Stimulated activated naive CD4-positive, alpha-beta T cell treated with Interleukin-2 at 50 U/mL for 16 hours (primary cell): Measurements from ENCODE around the gene AP1B1.
"Not testable (repeated sequence)": the region's sequence is repeated elsewhere in the genome, so short reads cannot be mapped to it uniquely, and the experiment has no call there.

Experiments
- DNase-seq: peaks from one replicate; lab custom pipeline; 2025; lab: John Stamatoyannopoulos, UW

AP1B1 gene

DNA sequence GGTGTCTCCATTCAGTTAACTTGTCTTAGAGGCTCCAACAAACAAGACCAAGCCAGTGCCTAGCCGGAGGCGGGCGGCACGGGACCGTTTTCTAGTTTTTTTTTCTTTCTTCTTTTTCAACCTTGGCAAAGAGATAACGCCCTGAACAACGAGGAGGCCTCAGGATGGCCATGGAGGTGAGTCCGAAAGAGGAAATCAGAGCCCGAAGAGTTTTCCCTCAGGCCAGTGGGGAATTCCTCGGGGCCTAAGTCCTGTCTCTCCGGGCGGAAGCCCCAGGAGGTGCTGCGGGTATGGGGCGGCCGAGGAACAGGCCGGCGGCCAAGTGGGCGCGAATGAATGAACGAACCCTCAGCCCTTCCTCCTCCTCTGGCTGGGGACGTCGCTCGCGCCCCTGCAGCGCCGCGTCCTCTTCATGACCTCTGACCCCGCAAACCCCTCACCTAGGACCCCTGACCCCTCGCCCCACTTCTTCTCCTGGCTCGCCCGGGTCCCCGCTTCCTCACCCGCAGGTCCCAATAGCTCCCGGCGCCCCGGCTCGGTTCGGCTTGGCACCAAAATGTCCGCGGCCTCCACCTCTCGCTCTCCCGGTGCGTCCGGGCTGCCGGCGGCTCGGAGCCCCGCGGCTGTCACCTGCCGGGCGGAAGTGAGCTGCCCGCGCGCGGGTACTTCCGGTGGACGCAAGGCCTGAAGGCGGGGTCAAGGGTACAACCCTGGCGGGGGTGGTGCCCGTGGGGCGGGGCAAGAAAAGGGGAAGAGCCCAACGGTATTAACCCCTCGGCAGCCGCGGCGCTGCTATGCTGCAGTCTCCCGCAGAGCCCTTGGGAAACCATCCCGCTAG lies at the start of gene AP1B1:
Gene AP1B1, minus strand, starts transcription at position 650 of the 838 bp plus-strand sequence. CDS start 21,327 bp downstream, outside the sequence.
- peak; percentile 92 for DNase-seq

GRCh38 chr22:29435236-29436136 lies 47.1 kb upstream of the AP1B1 start:
- DNase-seq, result no peak

GRCh38 chr22:29434288-29434687 lies 45.9 kb upstream of the AP1B1 start:
- DNase-seq, result no peak

DNA sequence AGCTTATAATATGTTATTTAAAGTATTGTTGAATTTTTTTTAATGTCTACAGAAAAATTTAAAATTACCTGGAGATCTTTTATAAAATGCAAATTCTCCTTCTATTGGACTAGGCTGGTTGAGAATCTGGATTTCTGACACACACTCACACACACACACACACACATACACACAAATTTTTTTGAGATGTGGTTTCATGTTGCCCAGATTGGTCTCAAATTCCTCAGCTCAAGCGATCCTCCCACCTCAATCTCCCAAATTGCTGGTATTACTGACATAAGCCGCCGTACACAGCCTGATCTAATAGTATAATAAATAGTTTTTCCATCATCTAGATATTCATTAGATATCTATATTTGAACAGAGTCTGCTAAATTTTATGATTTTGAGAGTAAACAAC lies 45.5 kb upstream of the AP1B1 start:
- no peak for DNase-seq

- DNase-seq, result no peak
Measured at GRCh38 chr22:29431986-29432385, 43.6 kb upstream of the AP1B1 start.

DNA sequence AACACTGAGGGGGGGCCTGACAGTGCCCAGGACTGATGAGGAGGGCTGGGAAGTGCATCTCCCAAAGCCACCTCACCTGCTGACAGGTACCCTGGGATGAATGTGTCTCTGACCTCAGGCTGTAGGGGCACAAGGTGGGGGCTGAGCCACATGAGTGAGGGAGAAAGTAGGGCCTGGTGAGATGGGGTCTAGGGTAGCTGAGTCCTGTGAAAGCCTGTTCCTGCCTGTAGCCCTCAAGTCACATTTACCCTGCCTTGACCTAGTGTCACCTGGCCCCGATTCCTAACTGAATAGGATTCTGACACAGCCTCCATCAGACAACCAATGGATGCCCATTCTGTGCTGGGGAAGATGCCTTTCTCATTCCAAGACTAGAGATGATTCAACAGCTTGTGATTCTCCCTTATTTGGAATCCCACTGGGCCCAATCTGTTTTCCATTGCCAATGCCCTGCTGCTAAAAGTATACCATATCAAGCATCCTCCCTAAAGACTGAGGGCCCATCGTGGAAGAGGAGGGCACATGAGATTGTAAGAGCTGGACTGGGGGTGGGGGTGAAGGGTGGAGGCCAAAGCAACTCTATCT lies 38.9 kb upstream of the AP1B1 start:
- DNase-seq, result no peak

- no peak for DNase-seq
Measured at GRCh38 chr22:29426476-29426875, 38.1 kb upstream of the AP1B1 start.

GRCh38 chr22:29418704-29419103 lies 30.3 kb upstream of the AP1B1 start:
- not testable (repeated sequence) for DNase-seq

- DNase-seq, result peak; percentile 52
Measured at GRCh38 chr22:29414951-29415591, 26.7 kb upstream of the AP1B1 start.

- DNase-seq, result not testable (repeated sequence)
Measured at GRCh38 chr22:29412772-29413171, 24.4 kb upstream of the AP1B1 start.

GRCh38 chr22:29411569-29412211 lies 23.3 kb upstream of the AP1B1 start:
- DNase-seq, result not testable (repeated sequence)

- DNase-seq, result no peak
Measured at GRCh38 chr22:29408940-29409339, 20.6 kb upstream of the AP1B1 start.

DNA sequence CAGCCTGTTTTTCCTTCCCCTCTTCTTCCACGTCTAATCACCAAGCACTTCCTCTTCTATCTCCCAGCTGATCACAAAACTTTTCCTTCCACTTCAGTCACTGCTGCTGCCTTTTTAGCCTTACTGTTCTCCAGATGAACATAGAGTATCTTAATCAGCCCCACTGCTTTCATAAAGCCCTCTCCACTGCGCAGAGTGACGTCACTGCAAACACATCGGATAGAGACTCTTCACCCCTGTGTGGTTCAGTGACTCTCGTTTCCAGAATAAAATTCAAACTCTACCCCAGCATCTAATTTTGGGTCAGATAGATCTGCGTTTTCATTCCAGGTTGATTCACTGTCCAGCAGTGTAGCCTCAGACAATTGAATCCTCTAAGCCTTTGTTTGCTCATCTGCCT lies 13.2 kb upstream of the AP1B1 start:
- DNase-seq, result not testable (repeated sequence)

- no peak for DNase-seq
Measured at GRCh38 chr22:29400576-29400975, 12.2 kb upstream of the AP1B1 start.

DNA sequence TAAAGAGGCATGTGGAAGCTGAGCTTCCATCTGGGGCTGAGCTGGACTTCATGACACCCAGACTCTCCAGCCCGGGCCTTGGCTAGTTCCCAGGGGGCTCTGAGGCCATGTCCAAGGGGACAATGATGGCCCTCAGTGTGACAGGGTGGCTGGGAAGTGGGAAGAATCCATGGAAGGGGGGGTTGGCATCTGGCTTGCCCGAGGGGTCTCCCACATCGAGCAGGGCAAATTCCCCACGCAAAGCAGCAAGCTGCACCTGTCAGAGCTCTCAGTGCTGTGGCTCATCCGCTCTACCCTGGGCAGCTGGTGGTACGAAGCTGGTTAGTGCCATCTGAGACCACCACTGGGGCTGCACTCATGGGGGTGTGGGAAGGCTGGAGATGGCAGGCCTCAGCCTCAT lies 9.4 kb upstream of the AP1B1 start:
- DNase-seq, result no peak

DNA sequence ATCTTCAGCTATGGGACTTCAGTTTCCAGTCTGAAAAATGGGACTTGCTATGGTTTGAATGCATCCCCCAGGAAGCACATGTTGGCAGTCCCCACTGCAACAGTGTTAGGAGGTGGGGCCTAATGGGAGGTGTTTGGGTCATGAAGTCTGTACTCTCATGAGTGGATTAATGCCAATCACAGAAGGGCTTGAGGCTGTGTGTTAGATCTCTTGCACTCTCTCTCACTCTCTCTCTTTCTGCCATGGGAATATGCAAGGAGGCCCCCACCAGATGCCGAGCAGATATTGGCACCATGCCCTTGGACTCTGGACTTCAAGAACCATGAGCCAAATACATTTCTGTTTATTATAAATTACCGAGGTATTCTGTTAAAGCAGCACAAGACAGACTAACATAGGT lies 7.8 kb upstream of the AP1B1 start:
- no peak for DNase-seq

- peak; percentile 32 for DNase-seq
Measured at GRCh38 chr22:29394931-29395581, 6.7 kb upstream of the AP1B1 start.

- DNase-seq, result no peak
Measured at GRCh38 chr22:29393019-29393608, 4.7 kb upstream of the AP1B1 start.

DNA sequence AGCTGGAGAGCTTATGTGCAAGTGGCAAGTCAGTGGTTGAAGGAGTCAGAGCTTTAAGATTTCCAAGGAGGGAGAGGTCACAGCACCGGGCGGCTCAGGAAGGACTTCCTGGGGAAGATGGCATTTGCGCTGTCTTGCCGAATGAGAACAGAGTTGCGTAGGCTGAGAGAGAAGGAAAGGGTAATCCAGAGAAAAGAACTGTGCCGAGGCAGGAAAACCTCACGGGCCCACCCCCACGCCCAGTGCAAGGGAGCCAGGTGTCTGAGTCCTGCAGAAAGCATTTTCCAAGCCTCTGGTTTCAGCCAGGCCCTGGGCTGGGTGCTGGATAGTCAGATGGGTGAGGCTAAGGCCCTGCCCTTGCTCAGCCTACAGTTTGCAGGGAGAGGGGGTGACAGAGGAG lies 3.2 kb upstream of the AP1B1 start:
- DNase-seq, result no peak

GRCh38 chr22:29390270-29390669 lies 1.9 kb upstream of the AP1B1 start:
- DNase-seq, result no peak

DNA sequence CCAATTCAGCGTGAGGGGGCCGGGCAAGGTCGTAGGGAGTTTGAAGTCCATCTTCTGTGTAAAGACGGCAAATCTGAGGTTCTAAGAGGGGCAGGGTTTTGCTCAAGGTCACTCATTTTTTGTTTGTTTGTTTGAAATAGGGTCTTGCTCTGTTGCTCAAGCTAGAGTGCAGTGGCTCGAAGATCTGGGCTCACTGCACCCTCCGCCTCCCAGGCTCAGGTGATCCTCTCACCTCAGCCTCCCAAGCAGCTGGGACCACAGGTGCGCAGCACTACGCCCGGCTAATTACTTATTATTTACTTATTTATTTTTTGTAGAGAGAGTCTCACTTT lies 355 bp upstream of the AP1B1 start:
- DNase-seq, result no peak
